Left lobe of liver (tissue), 1 donor: ENCODE results near the gene GFRA3. TPM values are rescaled to one million over a fixed set of nuclear protein-coding genes. Genes with fewer than 3 reads are reported as not detected.

Source experiments
- total RNA-seq: library from RNA; stranded (reverse); gene quantifications from one replicate; pipeline ENCODE4 v1.2.1, GENCODE V29; 2021
- donor health status: DM: no; HTN: yes; CAD: no.

Gene GFRA3
- total RNA-seq, 1 donor from 2014 or later: not detected

Other genes with a start within 250 kb of the GFRA3 start
- gene FAM13B, start 241.5 kb downstream of the GFRA3 start, total RNA-seq: 8.0 TPM
- not detected for gene WNT8A, start 190.6 kb downstream of the GFRA3 start, total RNA-seq
- gene NME5, start 135.2 kb downstream of the GFRA3 start, total RNA-seq: 0.20 TPM
- gene BRD8, start 96.0 kb downstream of the GFRA3 start, total RNA-seq: 19.3 TPM
- 0.35 TPM for gene KIF20A, start 95.5 kb downstream of the GFRA3 start, total RNA-seq
- gene CDC23, start 61.3 kb downstream of the GFRA3 start, total RNA-seq: 12.1 TPM
- not detected for gene CDC25C, start 57.2 kb upstream of the GFRA3 start, total RNA-seq
- 10.4 TPM for gene FAM53C, start 63.6 kb upstream of the GFRA3 start, total RNA-seq
- gene KDM3B, start 78.1 kb upstream of the GFRA3 start, total RNA-seq: 16.3 TPM
- gene REEP2, start 164.4 kb upstream of the GFRA3 start, total RNA-seq: not detected
- 12.1 TPM for gene EGR1, start 190.9 kb upstream of the GFRA3 start, total RNA-seq